ENCODE data around the gene POT1. TPM values are rescaled to one million over a fixed set of nuclear protein-coding genes. Genes with fewer than 3 reads are reported as not detected.

The POT1 gene
- polyA plus RNA-seq, 1 donor from 2014 or later: 18.6 TPM

DNA sequence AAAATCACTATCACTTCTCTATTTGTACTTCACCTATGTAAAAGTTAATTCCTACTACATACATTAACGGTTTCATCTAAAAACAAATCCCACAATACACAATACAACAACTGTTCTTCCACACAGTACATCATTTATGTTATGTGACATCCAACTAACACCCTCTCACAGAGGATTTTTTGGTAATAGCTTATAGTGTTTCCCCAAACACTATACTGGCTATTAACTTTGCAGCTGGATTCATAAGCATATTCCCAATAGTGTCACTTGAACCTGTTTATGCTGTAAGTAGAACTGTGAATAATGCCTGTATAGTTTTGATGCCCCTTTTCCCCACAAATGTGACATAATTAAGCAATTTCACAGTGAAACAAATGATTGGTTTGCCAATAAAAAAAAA, 49.9 kb downstream of the POT1 start:
- peaks cover 7% of the 10 kb centered on the region for H3K36me3 Mint-ChIP-seq
- no peak overlapping the region for H3K27ac Mint-ChIP-seq
- no peaks in the 10 kb centered on the region for H3K4me1 Mint-ChIP-seq
- no peak overlapping the region for H3K4me3 Mint-ChIP-seq
- no peaks in the 10 kb centered on the region for H3K27me3 Mint-ChIP-seq
- no peaks in the 10 kb centered on the region for H3K9me3 Mint-ChIP-seq

DNA sequence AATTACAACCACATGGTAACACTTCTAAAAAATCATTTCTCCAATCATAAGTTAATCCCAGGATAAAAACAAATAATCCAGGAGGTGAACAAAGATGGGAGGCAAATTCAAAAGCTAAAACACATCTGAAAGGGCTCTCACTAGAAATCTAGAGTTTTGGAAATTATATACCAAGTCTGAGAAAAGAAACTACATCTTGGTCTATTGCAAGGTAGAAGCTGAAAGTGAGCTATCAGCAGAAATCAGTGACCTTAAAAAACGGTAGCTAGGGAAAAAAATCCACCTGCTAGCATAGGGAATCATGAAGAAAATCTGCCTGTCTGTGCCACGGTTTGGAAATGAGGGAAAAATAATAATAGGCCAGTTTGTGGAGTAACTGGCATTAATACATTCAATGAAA, 50.5 kb downstream of the POT1 start:
- no peak overlapping the region for H3K27ac Mint-ChIP-seq
- H3K4me1 Mint-ChIP-seq: no peaks in the 10 kb centered on the region
- H3K27me3 Mint-ChIP-seq: no peaks in the 10 kb centered on the region
- no peak overlapping the region for H3K4me3 Mint-ChIP-seq
- H3K9me3 Mint-ChIP-seq: no peaks in the 10 kb centered on the region
- peaks cover 7% of the 10 kb centered on the region for H3K36me3 Mint-ChIP-seq

DNA sequence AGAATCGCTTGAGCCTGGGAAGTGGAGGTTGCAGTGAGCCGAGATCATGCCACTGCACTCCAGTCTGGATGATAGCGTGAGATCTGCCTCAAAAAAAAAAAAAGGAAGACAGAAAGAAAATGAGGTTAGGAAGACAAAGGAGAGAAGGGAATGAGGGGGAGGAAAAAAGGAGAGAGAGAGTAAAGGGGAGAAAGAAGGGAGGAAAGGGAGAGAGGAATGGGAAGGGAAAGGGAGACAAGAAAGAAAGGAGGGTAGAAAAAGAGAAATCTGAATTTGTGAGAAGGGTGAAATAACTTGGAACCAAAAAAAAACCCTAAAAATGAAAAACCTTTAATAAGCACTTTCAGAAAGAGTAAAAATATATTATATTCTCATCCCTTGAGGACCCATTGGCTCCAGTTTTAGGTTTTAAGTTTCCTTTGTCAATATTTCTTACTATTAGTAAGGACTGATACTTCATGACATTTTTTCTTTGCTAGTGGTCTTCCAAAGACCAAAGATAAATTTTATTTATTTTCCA, 54.9 kb downstream of the POT1 start:
- Mint-ChIP-seq H3K36me3 (peaks cover 7% of the 10 kb centered on the region), H3K9me3 (no peaks in the 10 kb centered on the region), H3K4me3 (no peak overlapping the region), H3K27me3 (no peaks in the 10 kb centered on the region), H3K27ac (no peak overlapping the region), H3K4me1 (no peaks in the 10 kb centered on the region)

DNA sequence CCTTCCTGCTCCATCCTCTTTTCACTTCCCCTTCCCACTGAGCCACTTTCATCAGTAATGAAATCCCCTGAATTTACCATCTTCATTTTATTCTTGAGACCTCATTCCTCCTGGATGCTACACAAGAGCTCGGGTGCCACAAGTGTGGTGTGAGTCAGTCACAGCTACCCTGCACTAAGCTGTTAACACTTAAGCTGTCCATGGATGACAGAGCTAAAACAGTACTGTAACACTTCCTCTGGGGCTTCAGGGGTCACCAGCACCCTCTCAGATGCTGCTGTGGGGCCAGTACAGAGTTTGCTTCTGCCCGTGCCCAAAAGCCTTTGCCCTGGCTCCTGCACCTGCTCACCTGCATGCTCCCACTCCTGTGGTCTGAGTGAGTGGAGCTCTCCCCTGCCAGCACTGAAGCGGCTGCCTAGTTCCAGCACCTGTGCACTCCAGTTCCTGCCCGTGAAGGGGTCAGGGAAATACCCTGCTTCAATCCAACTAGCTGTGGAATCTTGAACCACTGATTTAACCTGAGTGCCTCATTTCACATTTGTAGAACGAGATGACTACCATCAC, 71.9 kb downstream of the POT1 start:
- no peaks in the 10 kb centered on the region for H3K27me3 Mint-ChIP-seq

DNA sequence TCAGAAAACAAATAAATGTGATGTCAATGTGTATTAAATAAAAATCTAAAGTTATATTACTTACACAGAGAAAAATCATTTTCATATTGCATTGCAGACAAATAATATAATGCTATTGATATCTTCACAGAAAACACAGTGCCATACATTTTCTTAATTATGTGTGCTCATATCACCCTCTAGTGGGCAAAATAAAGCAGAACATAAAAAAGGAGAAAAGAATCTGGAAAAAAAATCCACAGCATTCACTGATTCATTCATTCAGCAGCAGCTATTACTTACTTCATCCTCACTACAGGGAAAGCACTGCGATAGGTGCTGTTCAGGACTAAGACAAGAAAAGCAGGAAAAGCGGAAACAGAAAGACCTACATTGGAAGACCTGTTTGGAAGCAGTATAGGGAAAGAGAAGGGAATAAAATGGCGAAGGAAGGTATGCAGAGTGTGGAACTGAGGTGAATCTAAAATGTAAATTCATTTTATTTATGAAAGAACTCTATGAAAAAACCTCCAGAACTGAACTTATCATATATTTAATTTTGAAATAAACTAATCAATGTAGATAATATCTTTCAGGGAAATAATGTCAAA, 73.2 kb downstream of the POT1 start:
- Mint-ChIP-seq H3K9me3 (no peaks in the 10 kb centered on the region), H3K4me1 (peaks cover 1 to 4% (median 2%) of the 10 kb centered on the region in 3 donors)

More for the DNA sequence above, 71.9 kb downstream of the POT1 start:
- no peaks in the 10 kb centered on the region for H3K9me3 Mint-ChIP-seq
- H3K4me1 Mint-ChIP-seq: peaks cover 1 to 4% (median 2%) of the 10 kb centered on the region in 3 donors
- H3K36me3 Mint-ChIP-seq: peaks cover 14% of the 10 kb centered on the region
- H3K27ac Mint-ChIP-seq: no peak overlapping the region
- no peak overlapping the region for H3K4me3 Mint-ChIP-seq

DNA sequence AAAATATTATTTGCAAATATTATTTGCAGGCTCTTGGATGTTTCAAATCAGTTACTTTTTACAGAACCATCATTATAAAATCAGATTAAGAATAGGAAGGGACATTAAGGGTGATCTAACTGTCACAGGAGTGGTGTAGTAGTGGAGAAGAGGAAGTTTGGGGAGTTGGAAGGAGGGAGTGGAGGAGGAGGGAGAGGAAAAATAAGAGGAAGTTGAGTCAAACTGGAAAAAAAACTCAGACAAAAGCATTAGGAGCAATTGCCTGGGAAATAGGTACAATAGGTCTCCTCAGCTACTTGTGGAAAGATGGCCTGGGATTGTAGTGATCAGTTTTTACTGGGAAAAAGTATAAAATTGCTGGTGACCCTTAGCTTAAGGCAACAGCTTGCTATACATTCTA, 86.3 kb downstream of the POT1 start:
- Mint-ChIP-seq H3K36me3 (peaks cover 4% of the 10 kb centered on the region), H3K4me1 (peaks cover 0 to 1% (median 0%) of the 10 kb centered on the region in 3 donors), H3K4me3 (no peak overlapping the region), H3K27ac (no peak overlapping the region), H3K9me3 (no peaks in the 10 kb centered on the region), H3K27me3 (no peaks in the 10 kb centered on the region)

More for the DNA sequence above, 73.2 kb downstream of the POT1 start:
- H3K27me3 Mint-ChIP-seq: no peaks in the 10 kb centered on the region
- H3K4me3 Mint-ChIP-seq: no peak overlapping the region
- no peak overlapping the region for H3K27ac Mint-ChIP-seq
- peaks cover 8% of the 10 kb centered on the region for H3K36me3 Mint-ChIP-seq

DNA sequence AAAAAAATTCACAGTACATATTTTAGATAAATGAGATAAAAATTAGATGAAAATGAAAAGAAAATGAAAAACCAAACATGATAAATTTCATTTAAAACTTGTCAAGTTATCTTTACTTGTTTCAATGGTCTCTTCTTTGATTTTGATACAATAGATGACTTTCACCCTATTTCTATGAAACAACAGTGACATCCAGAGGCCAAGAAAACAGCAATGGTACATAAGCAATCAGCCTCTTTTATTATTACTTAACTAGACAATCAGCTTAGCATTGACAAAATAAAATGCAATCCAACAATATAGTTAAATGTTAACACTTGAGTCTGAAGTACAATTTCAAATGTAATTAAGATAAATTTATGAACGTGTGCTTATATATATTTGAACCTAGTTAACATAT, 89.2 kb downstream of the POT1 start:
- Mint-ChIP-seq H3K4me3 (no peak overlapping the region), H3K36me3 (peaks cover 4% of the 10 kb centered on the region), H3K27ac (no peak overlapping the region), H3K9me3 (no peaks in the 10 kb centered on the region), H3K27me3 (no peaks in the 10 kb centered on the region), H3K4me1 (peaks cover 0 to 1% (median 0%) of the 10 kb centered on the region in 3 donors)

DNA sequence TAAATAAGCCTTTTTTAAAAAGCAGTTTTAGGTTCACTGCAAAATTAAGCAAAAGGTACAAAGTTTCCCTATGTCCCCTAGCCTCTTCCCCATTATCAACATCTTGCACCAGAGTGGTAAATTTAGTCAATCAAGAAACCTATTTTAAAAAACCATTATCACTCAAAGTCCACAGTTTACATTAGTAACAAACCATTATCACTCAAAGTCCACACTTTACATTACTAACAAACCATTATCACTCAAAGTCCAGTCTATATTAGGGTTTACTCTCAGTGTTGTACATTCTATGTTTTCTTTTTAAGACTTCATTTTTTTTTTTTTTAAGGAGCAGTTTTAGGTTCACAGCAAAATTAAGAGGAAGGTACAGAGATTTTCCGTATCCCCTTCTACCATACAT, 89.9 kb downstream of the POT1 start:
- Mint-ChIP-seq H3K27me3 (no peaks in the 10 kb centered on the region), H3K9me3 (peaks cover 0 to 1% (median 0%) of the 10 kb centered on the region in 3 donors), H3K36me3 (peaks cover 8% of the 10 kb centered on the region), H3K27ac (no peak overlapping the region), H3K4me1 (peaks cover 0 to 1% (median 0%) of the 10 kb centered on the region in 3 donors), H3K4me3 (no peak overlapping the region)

DNA sequence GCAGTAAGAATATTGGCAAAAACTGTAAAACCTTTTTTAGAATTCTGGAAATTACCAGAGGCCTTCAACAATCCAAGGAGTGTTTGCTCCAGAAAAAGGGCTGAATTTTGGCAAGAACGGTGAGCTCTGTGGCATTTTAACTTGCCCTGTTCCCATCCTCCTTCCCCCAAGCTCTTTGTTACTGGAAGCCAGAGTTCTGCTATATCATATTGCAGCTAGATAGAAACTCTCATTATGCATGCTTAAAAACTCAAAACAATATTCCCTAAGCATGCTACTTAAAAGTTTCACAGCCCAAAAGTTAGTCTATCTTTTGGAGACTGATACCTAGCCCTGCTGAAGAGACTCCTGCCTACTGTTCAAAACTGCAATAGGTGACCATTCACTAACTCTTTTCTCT, 93.5 kb downstream of the POT1 start:
- no peak overlapping the region for H3K27ac Mint-ChIP-seq
- no peak overlapping the region for H3K4me3 Mint-ChIP-seq
- H3K9me3 Mint-ChIP-seq: peaks cover 0 to 1% (median 0%) of the 10 kb centered on the region in 3 donors
- no peaks in the 10 kb centered on the region for H3K27me3 Mint-ChIP-seq
- peaks cover 0 to 2% (median 0%) of the 10 kb centered on the region in 3 donors for H3K4me1 Mint-ChIP-seq
- peaks cover 12% of the 10 kb centered on the region for H3K36me3 Mint-ChIP-seq

DNA sequence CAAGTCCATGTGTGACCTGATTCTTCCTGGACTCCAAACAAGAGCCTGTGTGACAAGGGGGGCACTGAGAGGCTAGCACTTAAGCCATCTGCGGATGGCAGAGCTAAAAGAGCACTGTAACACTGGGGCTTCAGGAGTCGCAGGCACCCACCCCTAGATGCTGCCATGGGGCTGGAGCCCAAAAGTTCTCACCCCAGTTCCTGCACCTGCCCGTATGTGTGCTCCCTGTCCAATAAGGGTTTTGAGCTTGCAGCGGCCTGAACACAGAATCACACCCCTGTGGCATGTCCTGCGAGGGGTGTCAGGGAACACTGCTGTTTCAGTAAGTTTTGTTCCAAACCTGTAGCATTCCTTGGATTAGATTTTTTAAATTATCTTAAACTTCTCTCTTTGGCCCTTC, 110.8 kb downstream of the POT1 start:
- Mint-ChIP-seq H3K27me3 (peaks cover 1% of the 10 kb centered on the region), H3K27ac (no peak overlapping the region), H3K36me3 (peaks cover 1% of the 10 kb centered on the region), H3K9me3 (peaks cover 0 to 3% (median 2%) of the 10 kb centered on the region in 3 donors), H3K4me3 (no peak overlapping the region), H3K4me1 (no peaks in the 10 kb centered on the region)

DNA sequence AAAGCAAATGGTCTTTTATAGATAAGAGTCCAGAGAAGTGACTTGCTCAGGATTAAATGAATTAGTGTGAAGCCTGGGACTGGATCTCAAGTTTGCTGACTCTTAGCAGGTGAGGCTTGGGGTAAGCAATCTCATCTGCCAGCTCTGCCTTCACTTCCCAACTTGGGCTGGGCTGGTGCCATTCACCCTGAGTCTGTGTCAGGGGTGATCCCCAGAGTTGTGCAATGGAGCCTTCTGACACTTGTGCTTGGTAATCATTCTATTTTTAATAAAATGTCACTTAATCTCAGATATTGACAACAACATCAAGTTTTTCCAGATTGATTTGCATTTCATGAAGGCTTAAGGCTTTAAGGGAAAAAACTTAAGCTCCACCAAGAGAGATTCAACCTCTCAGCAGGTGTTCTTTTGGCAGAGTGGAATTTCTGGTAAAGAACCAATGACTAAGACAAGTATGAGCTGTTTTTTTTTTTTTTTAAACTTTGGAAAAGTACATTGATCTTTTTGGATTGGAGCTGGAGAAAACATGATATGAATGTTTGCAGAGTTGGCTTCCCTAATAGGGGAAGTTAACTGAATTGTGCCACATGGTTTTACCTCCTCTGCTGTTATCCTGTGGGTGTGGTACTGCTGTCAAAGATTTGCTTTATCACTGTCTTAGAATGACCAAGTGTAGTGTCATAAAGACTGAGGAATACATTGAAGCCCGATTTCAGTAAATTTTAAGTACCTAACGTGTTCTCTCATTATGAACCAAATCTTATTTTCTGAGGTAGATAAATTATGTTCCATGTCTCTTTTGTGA, 115.4 kb downstream of the POT1 start:
- Mint-ChIP-seq H3K4me3 (no peak overlapping the region), H3K27me3 (peaks cover 1% of the 10 kb centered on the region), H3K9me3 (peaks cover 0 to 3% (median 2%) of the 10 kb centered on the region in 3 donors), H3K27ac (no peak overlapping the region), H3K4me1 (no peaks in the 10 kb centered on the region), H3K36me3 (no peaks in the 10 kb centered on the region)

DNA sequence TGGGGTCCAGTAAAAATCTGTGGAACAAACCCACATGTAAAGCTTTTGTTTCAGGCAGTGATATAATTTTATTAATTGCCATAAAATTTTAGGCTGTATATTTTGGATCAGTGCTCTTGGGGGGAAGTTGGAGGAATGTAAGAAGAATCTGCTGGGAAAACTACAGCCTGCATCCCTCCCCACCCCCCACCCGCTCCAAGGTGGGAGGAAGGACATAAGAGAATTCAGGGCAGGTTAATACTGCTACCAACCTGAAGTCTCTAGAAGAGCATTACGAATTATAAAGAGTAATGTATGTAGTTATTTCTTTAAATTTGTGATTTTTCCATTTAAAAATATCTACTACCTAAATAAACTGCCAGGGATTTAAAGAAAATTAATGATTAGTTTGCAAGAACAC, 116.9 kb downstream of the POT1 start:
- H3K36me3 Mint-ChIP-seq: no peaks in the 10 kb centered on the region
- H3K4me3 Mint-ChIP-seq: no peak overlapping the region
- peaks cover 0 to 3% (median 0%) of the 10 kb centered on the region in 3 donors for H3K9me3 Mint-ChIP-seq
- H3K27me3 Mint-ChIP-seq: peaks cover 1% of the 10 kb centered on the region
- H3K4me1 Mint-ChIP-seq: no peaks in the 10 kb centered on the region
- H3K27ac Mint-ChIP-seq: no peak overlapping the region

DNA sequence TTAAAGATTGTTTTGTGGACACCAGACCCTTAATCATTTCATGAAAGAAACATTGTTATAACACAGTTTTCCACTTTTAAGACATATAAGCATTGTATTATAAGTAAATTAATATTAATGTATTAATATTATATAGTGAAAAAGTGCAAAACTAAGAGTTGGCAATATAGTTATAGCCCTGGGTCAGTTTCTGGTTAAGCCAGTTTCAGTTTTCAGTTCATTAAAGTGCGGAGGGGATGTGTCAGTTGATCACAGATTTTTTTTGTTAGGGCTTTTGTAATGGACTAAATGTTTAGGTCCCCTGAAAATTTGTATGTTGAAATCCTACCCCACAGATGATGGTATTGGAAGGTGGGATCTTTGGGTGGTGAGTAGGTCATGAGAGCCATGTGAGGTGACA, 118.3 kb downstream of the POT1 start:
- H3K27ac Mint-ChIP-seq: no peak overlapping the region
- H3K9me3 Mint-ChIP-seq: no peaks in the 10 kb centered on the region
- H3K4me1 Mint-ChIP-seq: no peaks in the 10 kb centered on the region
- H3K36me3 Mint-ChIP-seq: no peaks in the 10 kb centered on the region
- no peak overlapping the region for H3K4me3 Mint-ChIP-seq
- H3K27me3 Mint-ChIP-seq: peaks cover 1% of the 10 kb centered on the region

DNA sequence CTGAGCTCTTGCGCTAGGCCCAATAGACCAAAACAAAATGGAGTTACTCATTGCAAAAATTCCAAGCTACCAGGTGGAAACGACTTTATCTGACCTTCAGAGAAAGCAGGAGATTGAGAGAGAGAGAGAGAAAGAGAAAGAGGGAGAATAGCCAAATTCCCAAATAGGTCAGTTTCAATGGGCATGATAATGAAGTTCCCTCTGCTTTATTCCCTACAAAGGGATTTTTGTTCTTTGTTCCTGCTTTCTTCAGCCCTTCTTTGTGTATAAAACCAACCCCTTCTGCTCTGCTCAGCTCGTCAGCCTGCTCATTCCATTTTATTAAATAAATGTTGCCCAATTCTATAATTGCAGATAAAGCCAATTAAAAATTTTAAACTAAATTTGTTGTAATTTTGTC, 119.0 kb downstream of the POT1 start:
- H3K27me3 Mint-ChIP-seq: peaks cover 1% of the 10 kb centered on the region
- no peak overlapping the region for H3K27ac Mint-ChIP-seq
- H3K4me3 Mint-ChIP-seq: no peak overlapping the region
- H3K36me3 Mint-ChIP-seq: no peaks in the 10 kb centered on the region
- no peaks in the 10 kb centered on the region for H3K9me3 Mint-ChIP-seq
- no peaks in the 10 kb centered on the region for H3K4me1 Mint-ChIP-seq

DNA sequence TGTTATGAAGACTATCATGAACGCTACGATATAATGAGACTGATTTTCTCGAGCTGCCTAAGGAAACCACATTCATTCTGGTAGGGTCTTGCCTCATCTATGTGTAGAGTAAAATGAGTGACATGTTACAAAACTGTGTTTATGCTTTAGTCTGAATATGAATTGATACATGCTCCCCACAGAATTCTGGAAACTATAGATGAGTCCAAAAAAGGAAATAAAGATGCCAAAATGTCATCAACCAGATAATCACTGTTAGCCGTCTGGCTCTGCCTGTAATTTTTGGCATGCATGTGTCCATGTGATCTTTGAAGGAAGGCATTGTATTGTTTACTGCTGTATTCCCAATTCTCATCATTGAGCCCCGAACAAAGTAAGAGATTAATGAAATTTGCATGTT, 121.4 kb downstream of the POT1 start:
- peaks cover 1% of the 10 kb centered on the region for H3K27me3 Mint-ChIP-seq
- no peaks in the 10 kb centered on the region for H3K36me3 Mint-ChIP-seq
- no peaks in the 10 kb centered on the region for H3K4me1 Mint-ChIP-seq
- no peak overlapping the region for H3K27ac Mint-ChIP-seq
- H3K9me3 Mint-ChIP-seq: no peaks in the 10 kb centered on the region
- no peak overlapping the region for H3K4me3 Mint-ChIP-seq
